Suppressor macrophage treated with lipopolysaccharide for 1 hour (primary cell): Measurements from ENCODE around the gene ABCA13.

Source experiments
- DNase-seq, 3 donors: peaks; one replicate each; pipeline ENCODE4 v3.0.0-alpha.2; 2020 to 2022

Gene ABCA13

GRCh38 chr7:48299580-48300169 is 128.4 kb downstream of the ABCA13 start:
- peak; percentile 74 to 82 (median 78) for DNase-seq

GRCh38 chr7:48300301-48300700 is 129.0 kb downstream of the ABCA13 start:
- DNase-seq = no peak

GRCh38 chr7:48301201-48301600 is 129.9 kb downstream of the ABCA13 start:
- no peak for DNase-seq

- DNase-seq = no peak
Observed at GRCh38 chr7:48304641-48305040, 133.4 kb downstream of the ABCA13 start.

- no peak for DNase-seq
Observed at GRCh38 chr7:48305661-48306060, 134.4 kb downstream of the ABCA13 start.

GRCh38 chr7:48307041-48307714 is 135.9 kb downstream of the ABCA13 start:
- DNase-seq = no peak

GRCh38 chr7:48309720-48310119 is 138.5 kb downstream of the ABCA13 start:
- DNase-seq = no peak

- no peak for DNase-seq
Observed at GRCh38 chr7:48311464-48312100, 140.3 kb downstream of the ABCA13 start.

GRCh38 chr7:48312151-48312550 is 140.9 kb downstream of the ABCA13 start:
- DNase-seq = no peak

- no peak for DNase-seq
Observed at GRCh38 chr7:48316768-48317167, 145.5 kb downstream of the ABCA13 start.

- no peak for DNase-seq
Observed at GRCh38 chr7:48317360-48317759, 146.1 kb downstream of the ABCA13 start.

- no peak for DNase-seq
Observed at GRCh38 chr7:48321319-48322010, 150.2 kb downstream of the ABCA13 start.

- DNase-seq = peak; percentile 54 to 70 (median 57)
Observed at GRCh38 chr7:48337012-48337621, 165.9 kb downstream of the ABCA13 start.

- DNase-seq = no peak
Observed at GRCh38 chr7:48337781-48338180, 166.5 kb downstream of the ABCA13 start.

- DNase-seq = no peak
Observed at GRCh38 chr7:48347230-48347825, 176.1 kb downstream of the ABCA13 start.

GRCh38 chr7:48350515-48350914 is 179.3 kb downstream of the ABCA13 start:
- DNase-seq = peak; percentile 19 to 32 (median 20)

GRCh38 chr7:48351900-48352299 is 180.6 kb downstream of the ABCA13 start:
- peak; percentile 26 to 37 (median 36) for DNase-seq

GRCh38 chr7:48355346-48355745 is 184.1 kb downstream of the ABCA13 start:
- no peak for DNase-seq

- no peak for DNase-seq
Observed at GRCh38 chr7:48360574-48360973, 189.3 kb downstream of the ABCA13 start.

- no peak for DNase-seq
Observed at GRCh38 chr7:48363174-48363573, 191.9 kb downstream of the ABCA13 start.

GRCh38 chr7:48365010-48365409 is 193.8 kb downstream of the ABCA13 start:
- no peak for DNase-seq

- DNase-seq = no peak
Observed at GRCh38 chr7:48366096-48366495, 194.8 kb downstream of the ABCA13 start.

- no peak for DNase-seq
Observed at GRCh38 chr7:48376263-48376662, 205.0 kb downstream of the ABCA13 start.
